OCI-LY1 (cell line): ENCODE measurements around the gene VGLL3.

Experiments used
- EZH2 ChIP-seq: fragments of 200-600 bp; sonication (generic), shearing (Covaris generic); IDR thresholded peaks from 2 replicates; pipeline ENCODE4 v1.8.0; 2017; ENCODE audit warnings: borderline replicate concordance, mixed run types, mild to moderate bottlenecking, antibody characterized with exemption, low read length, moderate library complexity, mixed read lengths
- TF ChIP-seq, protein P1 (sequence below): fragments of 200-600 bp; sonication (generic), shearing (Covaris generic); IDR thresholded peaks from 2 replicates; pipeline ENCODE4 v1.5.1; 2017; ENCODE audit warnings: mild to moderate bottlenecking, antibody characterized with exemption, low read length, moderate library complexity, mixed read lengths

DNA sequence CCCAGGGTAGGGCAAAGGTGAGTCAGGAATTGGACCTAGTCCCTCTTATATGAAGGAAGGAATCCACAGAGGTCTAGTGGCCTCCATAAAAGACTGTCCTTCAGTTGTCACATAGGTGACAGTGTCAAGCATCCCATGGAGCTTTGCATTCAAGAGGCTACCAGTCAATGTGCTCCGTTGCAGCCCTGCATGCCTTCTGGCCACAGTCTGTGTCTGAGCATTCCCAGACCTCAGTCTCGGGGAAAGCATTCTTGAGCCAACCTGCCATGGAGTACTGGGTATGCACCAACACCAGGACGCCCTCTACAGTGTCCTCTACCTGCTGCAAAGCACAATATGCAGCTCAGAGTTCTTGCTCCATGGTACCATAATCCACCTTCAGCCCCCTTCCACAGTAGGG lies 46.7 kb upstream of the VGLL3 start:
- TF ChIP-seq, protein P1, sequence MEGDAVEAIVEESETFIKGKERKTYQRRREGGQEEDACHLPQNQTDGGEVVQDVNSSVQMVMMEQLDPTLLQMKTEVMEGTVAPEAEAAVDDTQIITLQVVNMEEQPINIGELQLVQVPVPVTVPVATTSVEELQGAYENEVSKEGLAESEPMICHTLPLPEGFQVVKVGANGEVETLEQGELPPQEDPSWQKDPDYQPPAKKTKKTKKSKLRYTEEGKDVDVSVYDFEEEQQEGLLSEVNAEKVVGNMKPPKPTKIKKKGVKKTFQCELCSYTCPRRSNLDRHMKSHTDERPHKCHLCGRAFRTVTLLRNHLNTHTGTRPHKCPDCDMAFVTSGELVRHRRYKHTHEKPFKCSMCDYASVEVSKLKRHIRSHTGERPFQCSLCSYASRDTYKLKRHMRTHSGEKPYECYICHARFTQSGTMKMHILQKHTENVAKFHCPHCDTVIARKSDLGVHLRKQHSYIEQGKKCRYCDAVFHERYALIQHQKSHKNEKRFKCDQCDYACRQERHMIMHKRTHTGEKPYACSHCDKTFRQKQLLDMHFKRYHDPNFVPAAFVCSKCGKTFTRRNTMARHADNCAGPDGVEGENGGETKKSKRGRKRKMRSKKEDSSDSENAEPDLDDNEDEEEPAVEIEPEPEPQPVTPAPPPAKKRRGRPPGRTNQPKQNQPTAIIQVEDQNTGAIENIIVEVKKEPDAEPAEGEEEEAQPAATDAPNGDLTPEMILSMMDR: no peak
- TF ChIP-seq EZH2: no peak
